B cell (primary cell): ENCODE measurements around the gene MYO16. TPM values are rescaled to one million over a fixed set of nuclear protein-coding genes. Genes with fewer than 3 reads are reported as not detected.

Source experiments
- ATAC-seq: fragments of 200-7000 bp; cut with Tn5 transposase; one replicate; pipeline ENCODE4 v1.10.0; 2021; ENCODE audit warnings: low read depth, mild to moderate bottlenecking, moderate number of reproducible peaks, moderate library complexity
- CTCF ChIA-PET: fragments of 350-600 bp; sonication (Branson Sonifier 250); formaldehyde crosslinking; loops from one replicate; lab custom pipeline; 2021; ENCODE audit warnings: antibody characterized with exemption, inconsistent platforms; lab: Charles Lee
- POLR2A ChIA-PET: fragments of 350-600 bp; sonication (Branson Sonifier 250); formaldehyde crosslinking; loops from one replicate; lab custom pipeline; 2021; ENCODE audit warnings: antibody characterized with exemption; lab: Charles Lee
- DNase-seq: peaks from one replicate; pipeline ENCODE4 v3.0.0; 2013
- H2AFZ ChIP-seq: 2 replicates; pipeline ENCODE4 v1.6.1; 2012; ENCODE audit warnings: mild to moderate bottlenecking, low read depth, low read length; ENCODE audit not compliant: insufficient read depth, poor library complexity, severe bottlenecking
- H3K27ac ChIP-seq, 2 donors: 1 replicate in 1 of 2; 2 replicates in 1 of 2; pipeline ENCODE4 v1.5.1; 2012 to 2013; ENCODE audit warnings: low read length in 2 of 2, mild to moderate bottlenecking in 2 of 2, moderate library complexity in 1 of 2
- H3K27me3 ChIP-seq, 4 experiments: fragments of 200-600 bp in 1 of 4; sonication (generic) in 1 of 4; replicated peaks in 1 of 4; 1 replicate in 2 of 4; 2 replicates in 2 of 4; pipeline versions ENCODE4 v1.6.1 to v1.7.0; 2013 to 2016; ENCODE audit warnings: low read length in 3 of 4, mild to moderate bottlenecking in 2 of 4, mixed read lengths in 1 of 4, moderate library complexity in 1 of 4; ENCODE audit not compliant: insufficient read depth in 4 of 4, control insufficient read depth in 3 of 4; ENCODE audit errors: control extremely low read depth in 1 of 4
- H3K36me3 ChIP-seq, 2 experiments: replicated peaks in 1 of 2; 1 replicate in 1 of 2; 2 replicates in 1 of 2; pipeline versions ENCODE4 v1.6.1 to v1.7.1; 2013; ENCODE audit warnings: low read length in 1 of 2; ENCODE audit not compliant: insufficient read depth in 2 of 2, control insufficient read depth in 1 of 2; ENCODE audit errors: control extremely low read depth in 1 of 2, extremely low read depth in 1 of 2
- H3K4me1 ChIP-seq, 2 donors: fragments of 200-600 bp in 1 of 2; sonication (generic) in 1 of 2; 1 replicate in 1 of 2; 2 replicates in 1 of 2; pipeline versions ENCODE4 v1.5.1 to v1.6.1; 2013 to 2017; ENCODE audit warnings: low read length in 2 of 2; ENCODE audit not compliant: control insufficient read depth in 2 of 2, insufficient read depth in 2 of 2
- H3K4me2 ChIP-seq: replicated peaks from 2 replicates; pipeline ENCODE3; 2012; ENCODE audit warnings: mild to moderate bottlenecking, low read depth, low read length; ENCODE audit not compliant: poor library complexity, severe bottlenecking
- H3K4me3 ChIP-seq, 5 experiments: fragments of 200-600 bp in 1 of 5; sonication (generic) in 1 of 5; 1 replicate in 3 of 5; 2 replicates in 2 of 5; pipeline versions ENCODE4 v1.5.1 to v1.7.0; 2011 to 2016; ENCODE audit warnings: low read length in 4 of 5, mild to moderate bottlenecking in 4 of 5, low read depth in 2 of 5, control low read depth in 1 of 5, moderate library complexity in 1 of 5; ENCODE audit not compliant: insufficient read depth in 1 of 5; ENCODE audit errors: control extremely low read depth in 1 of 5, extremely low read depth in 1 of 5
- H3K79me2 ChIP-seq: fragments of 200-600 bp; sonication (generic); one replicate; pipeline ENCODE4 v1.6.0; 2016; ENCODE audit warnings: low read length; ENCODE audit not compliant: control insufficient read depth, insufficient read depth
- H3K9ac ChIP-seq: fragments of 200-600 bp; sonication (generic); 2 replicates; pipeline ENCODE4 v1.6.1; 2017; ENCODE audit warnings: mild to moderate bottlenecking, low read length, moderate library complexity
- H3K9me3 ChIP-seq, 3 donors: one replicate each; pipeline versions ENCODE4 v1.6.1 to v1.7.1; 2013; ENCODE audit warnings: low read length in 2 of 3; ENCODE audit not compliant: control insufficient read depth in 2 of 3, insufficient read depth in 1 of 3; ENCODE audit errors: control extremely low read depth in 1 of 3
- H4K20me1 ChIP-seq: 2 replicates; pipeline ENCODE4 v1.6.0; 2012; ENCODE audit warnings: mild to moderate bottlenecking, low read length; ENCODE audit not compliant: insufficient read depth, control insufficient read depth, poor library complexity, severe bottlenecking
- H3K27ac Mint-ChIP-seq: one replicate; pipeline ENCODE4 v1.8.0; 2021; ENCODE audit warnings: mixed read lengths
- H3K27me3 Mint-ChIP-seq: one replicate; pipeline ENCODE4 v1.8.0; 2021; ENCODE audit warnings: mixed read lengths
- H3K4me1 Mint-ChIP-seq: one replicate; pipeline ENCODE4 v1.8.0; 2021; ENCODE audit warnings: mixed read lengths
- H3K4me3 Mint-ChIP-seq: one replicate; pipeline ENCODE4 v1.8.0; 2021; ENCODE audit warnings: mixed read lengths
- H3K9me3 Mint-ChIP-seq: one replicate; pipeline ENCODE4 v1.8.0; 2022; ENCODE audit warnings: mixed read lengths; ENCODE audit not compliant: insufficient read depth
- CTCF ChIP-seq: fragments of 200-600 bp; IDR thresholded peaks from one replicate; pipeline ENCODE4 v1.8.0; 2022; ENCODE audit warnings: antibody characterized with exemption, mild to moderate bottlenecking
- EZH2 ChIP-seq: IDR thresholded peaks from 2 replicates; pipeline ENCODE4 v1.6.1; 2012; ENCODE audit warnings: borderline replicate concordance, low read depth, mild to moderate bottlenecking, moderate library complexity, low read length; ENCODE audit not compliant: insufficient read depth, poor library complexity, severe bottlenecking
- WGBS: methylation state at CpG from one replicate; pipeline ENCODE4 v1.1.5; 2013; ENCODE audit warnings: missing lambda C conversion rate; ENCODE audit not compliant: insufficient coverage; 5-methylcytosine and 5-hydroxymethylcytosine counted together
- intact Hi-C: fragments of 100-400 bp; cut with micrococcal nuclease; formaldehyde crosslinking; loops from one replicate; pipeline ENCODE4 v1.10.0; 2022
- polyA plus RNA-seq: library from polyadenylated mRNA; depleted of rRNA; stranded (reverse); fragments of >200 nt; gene quantifications from 2 replicates; pipeline ENCODE4 v1.2.3, GENCODE V29; 2012
- total RNA-seq, 2 donors: library from RNA; stranded (reverse); fragments of 120-200 nt in 1 of 2; gene quantifications; 1 replicate in 1 of 2; 2 replicates in 1 of 2; pipeline versions ENCODE4 v1.2.3 to v1.2.4, GENCODE V29; 2013 to 2022

MYO16 gene
- total and polyA plus RNA-seq, 2 donors (not counting 1 experiment from before 2014, with no cell fraction given): not detected

GRCh38 chr13:108933061-108933460 lies 303.6 kb downstream of the MYO16 start:
- peaks cover 0 to under 1% (median 0%) of the 10 kb centered on the region in 3 donors for H3K9me3 ChIP-seq
- no peak overlapping the region for H3K4me3 Mint-ChIP-seq
- no peak overlapping the region for H3K27ac Mint-ChIP-seq
- no peak overlapping the region for H3K27ac ChIP-seq
- CTCF ChIA-PET: no interaction called here
- H2AFZ ChIP-seq: no peak overlapping the region
- intact Hi-C loops: no loop called here
- H3K9ac ChIP-seq: no peak overlapping the region
- no peaks in the 10 kb centered on the region for H3K36me3 ChIP-seq
- TF ChIP-seq CTCF (no peak), EZH2 (no peak)
- no peak overlapping the region for H3K4me2 ChIP-seq
- POLR2A ChIA-PET: no interaction called here
- no peaks in the 10 kb centered on the region for H3K27me3 ChIP-seq
- H4K20me1 ChIP-seq: no peaks in the 10 kb centered on the region
- no peaks in the 10 kb centered on the region for H3K4me1 ChIP-seq
- ATAC-seq (no peak), DNase-seq (no peak)
- H3K79me2 ChIP-seq: no peaks in the 10 kb centered on the region
- H3K4me1 Mint-ChIP-seq: no peaks in the 10 kb centered on the region
- no peak overlapping the region for H3K4me3 ChIP-seq
- H3K27me3 Mint-ChIP-seq: peaks cover 9% of the 10 kb centered on the region
- peaks cover 4% of the 10 kb centered on the region for H3K9me3 Mint-ChIP-seq

- Histone ChIP-seq H3K4me3 (no peak overlapping the region), H3K9ac (no peak overlapping the region), H4K20me1 (no peaks in the 10 kb centered on the region), H2AFZ (no peak overlapping the region), H3K79me2 (no peaks in the 10 kb centered on the region), H3K4me1 (no peaks in the 10 kb centered on the region), H3K36me3 (no peaks in the 10 kb centered on the region), H3K27me3 (peaks cover 0 to 6% (median 0%) of the 10 kb centered on the region in 4 experiments), H3K4me2 (no peak overlapping the region), H3K27ac (no peak overlapping the region), H3K9me3 (peaks cover 0 to 6% (median 0%) of the 10 kb centered on the region in 3 donors)
- no peak for ATAC-seq
- 75% methylated on average over 1 of the region's 1 CpG for WGBS
- DNase-seq: no peak
- ChIA-PET CTCF (no interaction called here), POLR2A (no interaction called here)
- H3K27ac Mint-ChIP-seq: no peak overlapping the region
- H3K4me3 Mint-ChIP-seq: no peak overlapping the region
- TF ChIP-seq EZH2: no peak
- TF ChIP-seq CTCF: no peak
- peaks cover 4% of the 10 kb centered on the region for H3K9me3 Mint-ChIP-seq
- H3K4me1 Mint-ChIP-seq: no peaks in the 10 kb centered on the region
- peaks cover 15% of the 10 kb centered on the region for H3K27me3 Mint-ChIP-seq
- intact Hi-C loops: no loop called here
These were observed 308.7 kb downstream of the MYO16 start for GRCh38 chr13:108938155-108938554.
